Measurements from ENCODE around the gene TMEM247. TPM values are rescaled to one million over a fixed set of nuclear protein-coding genes. Genes with fewer than 3 reads are reported as not detected.
"Not testable (repeated sequence)": the region's sequence is repeated elsewhere in the genome, so short reads cannot be mapped to it uniquely, and the experiment has no call there.

The TMEM247 gene
- total RNA-seq, 1 donor from 2014 or later: not detected

DNA sequence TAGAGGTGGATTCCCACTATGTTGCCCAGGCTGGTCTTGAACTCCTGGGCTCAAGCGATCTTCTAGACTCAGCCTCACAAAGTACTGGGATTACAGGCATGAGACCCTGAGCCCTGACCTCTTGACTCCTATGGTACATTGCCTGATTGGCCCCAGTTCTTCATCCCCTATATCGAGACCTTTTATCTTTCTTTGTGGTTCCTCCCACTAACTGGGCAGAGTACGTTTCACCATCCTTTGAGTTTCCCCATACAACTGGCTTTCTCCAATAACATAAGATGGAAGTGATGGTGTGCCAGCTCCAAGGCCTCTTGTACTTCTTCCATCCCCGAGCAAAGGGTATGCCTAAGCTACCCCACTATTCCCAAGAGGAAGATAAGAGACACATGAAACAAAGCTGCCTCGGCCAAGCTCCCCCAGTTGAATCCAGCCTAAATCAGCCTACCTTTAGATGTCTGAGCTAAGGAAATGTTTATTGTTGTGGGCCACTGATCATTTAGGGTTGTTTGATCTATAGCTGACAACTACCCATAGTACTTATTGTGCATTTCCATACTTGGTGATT lies 8.3 kb upstream of the TMEM247 start:
- peaks cover 5% of the 10 kb centered on the region for H3K36me3 Mint-ChIP-seq (ENCODE audit: low read depth)
- no peak overlapping the region for H3K4me3 Mint-ChIP-seq (ENCODE audit: unreplicated experiment)
- H3K9me3 Mint-ChIP-seq (ENCODE audit: low read depth): peaks cover 5% of the 10 kb centered on the region
- no peak for DNase-seq (ENCODE audit: low spot score)
- TF ChIP-seq, protein P1, sequence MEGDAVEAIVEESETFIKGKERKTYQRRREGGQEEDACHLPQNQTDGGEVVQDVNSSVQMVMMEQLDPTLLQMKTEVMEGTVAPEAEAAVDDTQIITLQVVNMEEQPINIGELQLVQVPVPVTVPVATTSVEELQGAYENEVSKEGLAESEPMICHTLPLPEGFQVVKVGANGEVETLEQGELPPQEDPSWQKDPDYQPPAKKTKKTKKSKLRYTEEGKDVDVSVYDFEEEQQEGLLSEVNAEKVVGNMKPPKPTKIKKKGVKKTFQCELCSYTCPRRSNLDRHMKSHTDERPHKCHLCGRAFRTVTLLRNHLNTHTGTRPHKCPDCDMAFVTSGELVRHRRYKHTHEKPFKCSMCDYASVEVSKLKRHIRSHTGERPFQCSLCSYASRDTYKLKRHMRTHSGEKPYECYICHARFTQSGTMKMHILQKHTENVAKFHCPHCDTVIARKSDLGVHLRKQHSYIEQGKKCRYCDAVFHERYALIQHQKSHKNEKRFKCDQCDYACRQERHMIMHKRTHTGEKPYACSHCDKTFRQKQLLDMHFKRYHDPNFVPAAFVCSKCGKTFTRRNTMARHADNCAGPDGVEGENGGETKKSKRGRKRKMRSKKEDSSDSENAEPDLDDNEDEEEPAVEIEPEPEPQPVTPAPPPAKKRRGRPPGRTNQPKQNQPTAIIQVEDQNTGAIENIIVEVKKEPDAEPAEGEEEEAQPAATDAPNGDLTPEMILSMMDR (IDR thresholded peaks at IDR 0.05): no peak
- H3K4me1 Mint-ChIP-seq (ENCODE audit: low read depth): no peaks in the 10 kb centered on the region
- no peak overlapping the region for H3K27ac Mint-ChIP-seq (ENCODE audit: unreplicated experiment)
- H3K27me3 Mint-ChIP-seq (ENCODE audit: low read depth): peaks cover 8% of the 10 kb centered on the region

GRCh38 chr2:46471697-46472096 lies 7.7 kb upstream of the TMEM247 start:
- H3K36me3 Mint-ChIP-seq (ENCODE audit: low read depth): peaks cover 8% of the 10 kb centered on the region
- H3K27me3 Mint-ChIP-seq (ENCODE audit: low read depth): peaks cover 9% of the 10 kb centered on the region
- no peak overlapping the region for H3K4me3 Mint-ChIP-seq (ENCODE audit: unreplicated experiment)
- H3K9me3 Mint-ChIP-seq (ENCODE audit: low read depth): peaks cover 7% of the 10 kb centered on the region
- no peak overlapping the region for H3K27ac Mint-ChIP-seq (ENCODE audit: unreplicated experiment)
- DNase-seq (ENCODE audit: low spot score): no peak
- H3K4me1 Mint-ChIP-seq (ENCODE audit: low read depth): no peaks in the 10 kb centered on the region
- TF ChIP-seq, protein P1 (IDR thresholded peaks at IDR 0.05): no peak

GRCh38 chr2:46472165-46472564 lies 7.2 kb upstream of the TMEM247 start:
- DNase-seq (ENCODE audit: low spot score); H3K36me3 Mint-ChIP-seq (ENCODE audit: low read depth); H3K27ac Mint-ChIP-seq (ENCODE audit: unreplicated experiment); H3K9me3 Mint-ChIP-seq (ENCODE audit: low read depth); H3K4me1 Mint-ChIP-seq (ENCODE audit: low read depth); H3K4me3 Mint-ChIP-seq (ENCODE audit: unreplicated experiment): not testable (repeated sequence)
- peaks cover 10% of the 10 kb centered on the region for H3K27me3 Mint-ChIP-seq (ENCODE audit: low read depth)

DNA sequence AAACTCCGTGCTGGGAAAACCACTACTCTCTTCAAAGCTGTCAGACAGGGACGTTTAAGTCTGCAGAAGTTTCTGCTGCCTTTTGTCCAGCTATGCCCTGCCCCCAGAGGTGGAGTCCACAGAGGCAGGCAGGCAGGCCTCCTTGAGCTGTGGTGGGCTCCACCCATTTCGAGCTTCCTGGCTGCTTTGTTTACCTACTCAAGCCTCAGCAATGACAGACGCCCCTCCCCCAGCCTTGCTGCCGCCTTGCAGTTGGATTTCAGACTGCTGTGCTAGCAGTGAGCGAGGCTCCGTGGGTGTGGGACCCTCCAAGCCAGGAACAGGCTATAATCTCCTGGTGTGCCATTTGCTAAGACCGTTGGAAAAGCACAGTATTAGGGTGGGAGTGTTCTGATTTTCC lies 1.9 kb upstream of the TMEM247 start:
- DNase-seq (ENCODE audit: low spot score); H3K36me3 Mint-ChIP-seq (ENCODE audit: low read depth); H3K9me3 Mint-ChIP-seq (ENCODE audit: low read depth); H3K4me3 Mint-ChIP-seq (ENCODE audit: unreplicated experiment); H3K27ac Mint-ChIP-seq (ENCODE audit: unreplicated experiment): not testable (repeated sequence)
- Mint-ChIP-seq H3K4me1 (ENCODE audit: low read depth) (peaks cover 15% of the 10 kb centered on the region), H3K27me3 (ENCODE audit: low read depth) (peaks cover 10% of the 10 kb centered on the region)

GRCh38 chr2:46477925-46478324 lies 1.4 kb upstream of the TMEM247 start:
- no peak for DNase-seq (ENCODE audit: low spot score)
- H3K27me3 Mint-ChIP-seq (ENCODE audit: low read depth): peaks cover 10% of the 10 kb centered on the region
- H3K36me3 Mint-ChIP-seq (ENCODE audit: low read depth): peaks cover 6% of the 10 kb centered on the region
- H3K27ac Mint-ChIP-seq (ENCODE audit: unreplicated experiment): no peak overlapping the region
- peaks cover 15% of the 10 kb centered on the region for H3K4me1 Mint-ChIP-seq (ENCODE audit: low read depth)
- no peak overlapping the region for H3K4me3 Mint-ChIP-seq (ENCODE audit: unreplicated experiment)
- H3K9me3 Mint-ChIP-seq (ENCODE audit: low read depth): peaks cover 10% of the 10 kb centered on the region
- TF ChIP-seq, protein P1 (IDR thresholded peaks at IDR 0.05): no peak

DNA sequence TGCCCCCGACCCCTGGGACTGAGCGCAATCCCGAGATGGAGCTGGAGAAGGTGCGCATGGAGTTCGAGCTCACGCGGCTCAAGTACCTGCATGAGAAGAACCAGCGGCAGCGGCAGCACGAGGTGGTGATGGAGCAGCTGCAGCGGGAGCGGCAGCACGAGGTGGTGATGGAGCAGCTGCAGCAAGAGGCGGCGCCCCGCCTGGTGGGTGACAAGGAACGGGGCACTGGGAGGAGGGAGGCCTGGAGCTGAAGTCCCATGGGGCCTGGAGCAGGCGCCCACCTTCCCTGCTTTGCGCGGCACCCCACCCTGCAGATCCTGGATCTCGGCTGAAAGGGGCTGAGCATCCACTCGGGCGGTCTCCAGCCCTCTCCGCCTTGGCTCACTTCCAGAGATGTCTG lies 1.2 kb downstream of the TMEM247 start:
- H3K4me1 Mint-ChIP-seq (ENCODE audit: low read depth): peaks cover 15% of the 10 kb centered on the region

More for the DNA sequence above, 1.2 kb downstream of the TMEM247 start:
- peaks cover 2% of the 10 kb centered on the region for H3K36me3 Mint-ChIP-seq (ENCODE audit: low read depth)
- no peak overlapping the region for H3K4me3 Mint-ChIP-seq (ENCODE audit: unreplicated experiment)
- H3K9me3 Mint-ChIP-seq (ENCODE audit: low read depth): peaks cover 5% of the 10 kb centered on the region
- no peak overlapping the region for H3K27ac Mint-ChIP-seq (ENCODE audit: unreplicated experiment)
- TF ChIP-seq, protein P1 (IDR thresholded peaks at IDR 0.05): no peak
- DNase-seq (ENCODE audit: low spot score): no peak
- H3K27me3 Mint-ChIP-seq (ENCODE audit: low read depth): peaks cover 3% of the 10 kb centered on the region

Measured in chondrocyte (in vitro differentiated cells).